Measurements from ENCODE around the gene SLC2A4.
"Not testable (repeated sequence)": the region's sequence is repeated elsewhere in the genome, so short reads cannot be mapped to it uniquely, and the experiment has no call there.

DNA sequence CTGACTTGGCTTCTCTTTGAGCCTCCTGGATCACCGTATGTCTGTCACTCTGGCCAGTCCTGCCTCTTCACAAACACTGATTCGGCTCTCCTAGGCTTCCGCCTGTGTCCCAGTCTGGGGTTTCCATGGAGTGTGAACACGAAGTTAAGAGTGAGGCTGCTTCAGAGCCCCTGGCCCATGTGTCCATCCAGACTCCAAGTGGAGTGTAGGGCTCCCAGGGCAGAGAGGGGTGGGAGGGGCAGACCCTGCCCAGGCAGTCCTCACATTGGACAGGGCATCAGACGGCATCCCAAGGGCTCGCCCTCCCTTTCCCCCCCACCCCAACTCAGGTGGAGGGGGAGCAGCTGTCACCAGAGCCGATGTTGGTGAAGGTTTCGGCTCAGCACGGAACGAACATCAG is 37.7 kb upstream of the SLC2A4 start:
- not testable (repeated sequence) for TF ChIP-seq ZNF274 (IDR thresholded peaks at IDR 0.05; ENCODE audit: low read depth, low read length); SUZ12 (IDR thresholded peaks at IDR 0.05; ENCODE audit: extremely low read depth, insufficient read depth, insufficient read length); YY1 (IDR thresholded peaks at IDR 0.05; ENCODE audit: insufficient read depth, insufficient read length)
